PFSK-1 (cell line): ENCODE results near the gene RPAIN.
A peak's percentile ranks its signal among the peaks of the same experiment; 100 is the strongest.

Experiments
- FOXP2 ChIP-seq: optimal IDR thresholded peaks from 2 replicates; pipeline ENCODE3; 2011; ENCODE audit warnings: borderline replicate concordance, control low read depth, inconsistent platforms; ENCODE audit not compliant: insufficient read depth; ENCODE audit errors: extremely low read length, extremely low read depth
- POLR2AphosphoS5 ChIP-seq: IDR thresholded peaks from 2 replicates; pipeline ENCODE4 v1.6.1; 2012; ENCODE audit warnings: low read depth, mild to moderate bottlenecking, control low read depth, low read length, moderate library complexity
- REST ChIP-seq, 2 experiments: IDR thresholded peaks; 2 replicates each; pipeline versions ENCODE4 v1.6.1 to v1.8.0; 2011 to 2012; ENCODE audit warnings: low read depth in 2 of 2, low read length in 2 of 2, control low read depth in 1 of 2, inconsistent platforms in 1 of 2, mild to moderate bottlenecking in 1 of 2, moderate library complexity in 1 of 2; ENCODE audit not compliant: insufficient read depth in 1 of 2
- SIN3A ChIP-seq: IDR thresholded peaks from 2 replicates; pipeline ENCODE4 v1.6.1; 2012; ENCODE audit warnings: mild to moderate bottlenecking, low read length, moderate library complexity, borderline replicate concordance; ENCODE audit not compliant: insufficient read depth
- TAF1 ChIP-seq: IDR thresholded peaks from 2 replicates; pipeline ENCODE4 v1.6.1; 2012; ENCODE audit warnings: low read length, control low read depth, borderline replicate concordance; ENCODE audit not compliant: insufficient read depth

The RPAIN gene

DNA sequence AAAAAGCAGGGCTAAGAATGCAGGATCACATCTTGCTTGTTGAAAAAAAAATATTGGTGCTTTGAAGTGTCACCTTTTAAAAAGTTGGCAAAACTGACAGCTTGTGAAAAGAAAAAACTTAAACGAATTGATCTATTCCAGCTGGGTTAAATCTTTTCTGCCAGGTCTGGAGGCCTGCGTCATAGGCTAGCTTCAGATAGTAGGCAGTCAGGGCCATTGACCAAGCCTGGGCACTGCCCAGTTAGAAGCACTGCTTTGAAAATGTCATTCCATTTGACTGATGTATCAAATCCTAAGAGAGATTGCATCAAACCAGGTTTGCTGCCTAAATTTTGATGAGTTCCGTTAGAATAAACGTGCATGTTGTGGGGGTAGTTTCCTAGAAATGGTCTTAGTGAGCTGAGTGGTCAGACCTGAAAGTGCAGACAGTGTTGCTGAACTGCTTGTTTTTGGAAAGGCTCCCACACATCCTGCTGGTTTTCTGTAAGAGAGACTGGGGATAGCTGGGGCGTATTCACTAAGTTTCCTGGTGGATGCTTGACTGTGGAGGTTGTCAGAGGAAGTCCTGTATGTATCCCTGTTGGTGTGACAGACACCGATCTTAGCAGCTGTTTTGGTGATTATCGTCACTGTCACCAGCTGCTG is 39.4 kb upstream of the RPAIN start:
- TF ChIP-seq REST (IDR thresholded peaks at IDR 0.05; ENCODE audit: insufficient read depth in 1 of 2, low read depth in 2 of 2, low read length in 2 of 2) (no peak), POLR2AphosphoS5 (peak; percentile 63)

DNA sequence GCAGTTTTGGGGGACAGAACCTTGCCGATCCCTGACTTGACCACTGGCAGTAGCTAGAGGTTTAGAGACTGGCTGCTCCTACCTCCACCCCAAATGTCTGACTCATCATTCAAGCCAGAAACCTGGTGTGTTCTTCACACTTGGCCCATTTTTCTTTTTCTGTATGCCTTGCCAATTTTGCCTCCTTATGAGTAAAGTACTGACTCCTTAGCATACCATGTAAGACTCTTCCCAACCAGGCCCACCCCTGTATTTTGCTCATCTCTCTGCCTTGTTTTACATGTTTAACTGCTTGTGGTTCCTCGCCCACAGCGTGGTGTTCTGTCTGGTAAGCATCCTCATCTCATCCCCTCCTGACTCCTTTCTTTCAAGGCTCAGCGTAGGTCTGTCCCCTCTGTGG is 38.4 kb upstream of the RPAIN start:
- no peak for TF ChIP-seq REST (IDR thresholded peaks at IDR 0.05; ENCODE audit: insufficient read depth in 1 of 2, low read depth in 2 of 2, low read length in 2 of 2)

DNA sequence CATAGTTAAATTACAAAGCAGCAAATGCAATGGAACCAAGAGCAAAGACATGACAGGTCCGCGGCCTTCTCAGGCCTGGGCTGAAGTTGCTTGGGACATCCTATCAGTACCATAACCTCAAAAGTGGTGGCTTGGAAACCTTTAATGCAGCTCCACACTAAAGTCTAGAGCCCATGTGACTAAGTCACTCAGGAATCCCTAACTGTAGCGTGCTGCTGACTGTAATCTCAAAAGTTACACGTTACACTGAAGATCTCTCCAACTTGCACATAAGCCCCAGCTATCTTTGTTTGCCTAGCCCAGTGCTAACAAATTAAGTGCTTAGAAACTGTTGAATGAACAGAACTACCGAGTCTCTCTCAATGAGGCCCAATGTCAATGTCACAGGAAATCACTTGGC is 28.3 kb upstream of the RPAIN start:
- TF ChIP-seq FOXP2 (no peak), REST (IDR thresholded peaks at IDR 0.05; ENCODE audit: insufficient read depth in 1 of 2, low read depth in 2 of 2, low read length in 2 of 2) (no peak), TAF1 (no peak), SIN3A (no peak), POLR2AphosphoS5 (no peak; the same call in 1 of the 2 replicates)

- no peak for TF ChIP-seq FOXP2
- no peak for TF ChIP-seq SIN3A
- no peak for TF ChIP-seq REST (IDR thresholded peaks at IDR 0.05; ENCODE audit: insufficient read depth in 1 of 2, low read depth in 2 of 2, low read length in 2 of 2)
- TF ChIP-seq POLR2AphosphoS5: no peak
- TF ChIP-seq TAF1: no peak
These were observed 23.4 kb upstream of the RPAIN start for GRCh38 chr17:5396612-5397011.

DNA sequence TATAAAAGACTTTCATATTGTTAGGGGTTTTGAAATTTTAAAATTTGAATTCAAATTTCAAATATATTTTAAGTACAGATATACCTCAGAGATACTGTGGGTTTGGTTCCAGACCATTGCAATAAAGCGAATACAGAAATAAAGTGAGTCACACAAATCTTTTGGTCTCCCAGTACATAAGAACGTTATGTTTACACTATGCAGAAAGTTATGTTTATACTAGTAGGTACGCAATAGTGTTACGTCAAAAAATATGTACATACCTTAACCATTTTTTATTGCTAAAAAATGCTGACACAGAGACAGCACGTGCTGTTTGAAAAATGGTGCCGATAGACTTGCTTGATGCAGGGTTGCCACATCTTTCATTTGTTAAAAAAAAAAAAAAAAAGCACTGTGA is 20.2 kb upstream of the RPAIN start:
- TF ChIP-seq POLR2AphosphoS5: no peak
- no peak for TF ChIP-seq FOXP2

- TF ChIP-seq TAF1: no peak
- TF ChIP-seq POLR2AphosphoS5: no peak
- TF ChIP-seq FOXP2: no peak
- no peak for TF ChIP-seq REST (IDR thresholded peaks at IDR 0.05; ENCODE audit: insufficient read depth in 1 of 2, low read depth in 2 of 2, low read length in 2 of 2)
- no peak for TF ChIP-seq SIN3A
These were observed 14.6 kb upstream of the RPAIN start for GRCh38 chr17:5405400-5405799.
